ENCODE results near the gene PNPLA7. TPM values are rescaled to one million over a fixed set of nuclear protein-coding genes. Genes with fewer than 3 reads are reported as not detected.

The PNPLA7 gene
- total and polyA plus RNA-seq, 2 of the 13 experiments (the other 11 are each of a cell fraction or from before 2014, with no cell fraction given), result 0.42 to 1.5 TPM

DNA sequence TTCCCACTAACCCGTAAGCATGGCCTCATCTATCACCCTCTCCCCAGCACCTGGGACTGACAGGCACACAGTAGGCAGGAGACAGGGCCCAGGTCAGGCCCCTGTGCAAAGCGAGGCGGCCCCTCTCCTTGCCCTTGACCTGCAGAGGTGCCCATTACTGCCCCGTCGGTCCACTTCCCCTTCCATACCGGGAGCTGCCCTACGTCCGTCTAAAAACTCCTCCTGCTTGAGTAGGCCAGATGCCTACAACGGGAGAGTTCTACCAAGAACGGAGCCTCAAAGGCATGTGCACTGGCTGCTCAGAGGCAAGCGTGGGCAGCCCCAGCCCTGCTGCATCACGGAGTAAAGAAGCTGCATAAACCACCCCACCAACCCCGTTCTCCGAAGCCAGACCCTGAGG lies 33.1 kb upstream of the PNPLA7 start:
- no peak overlapping the region for H3K9ac ChIP-seq (ENCODE audit: insufficient read depth, low read depth, low read length)
- no peaks in the 10 kb centered on the region for H3K27me3 ChIP-seq (ENCODE audit: control insufficient read depth in 1 of 2, insufficient read depth in 2 of 2, low read length in 2 of 2)
- peaks cover 16% of the 10 kb centered on the region for H3K4me1 ChIP-seq (ENCODE audit: insufficient read depth, low read length)
- DNase-seq (ENCODE audit: low spot score), result no peak
- H2AFZ ChIP-seq (ENCODE audit: low read length), result no peak overlapping the region
- POLR2A ChIA-PET, result no interaction called here
- no peak overlapping the region for H3K27ac ChIP-seq (ENCODE audit: extremely low read length, insufficient read depth, low read length)
- no peaks in the 10 kb centered on the region for H4K20me1 ChIP-seq (ENCODE audit: insufficient read depth, low read length)
- no TSS peak for BruUV-seq (replicated peaks)
- no peak overlapping the region for H3K4me2 ChIP-seq (ENCODE audit: low read depth, low read length)
- FAIRE-seq, result no peak
- H3K4me3 ChIP-seq (replicated peaks in 1 of 3; ENCODE audit: insufficient read depth in 1 of 3, low read depth in 2 of 3, low read length in 3 of 3), result no peak overlapping the region
- peaks cover 4% of the 10 kb centered on the region for H3K79me2 ChIP-seq (ENCODE audit: insufficient read depth, low read length)
- CTCF ChIA-PET (ENCODE audit: low intra/inter-chr PET ratio, low total read pairs), result no interaction called here
- no peaks in the 10 kb centered on the region for H3K9me3 ChIP-seq (ENCODE audit: low read length)
- intact Hi-C loops (cut with micrococcal nuclease; ENCODE audit: unreplicated experiment), result no loop called here
- TF ChIP-seq ZNF567 (CRISPR knock-in tag; IDR thresholded peaks at IDR 0.05; ENCODE audit: borderline replicate concordance) (no peak), MIER3 (CRISPR knock-in tag; IDR thresholded peaks at IDR 0.05; ENCODE audit: borderline replicate concordance) (no peak), FOXO1 (CRISPR knock-in tag; IDR thresholded peaks at IDR 0.05) (no peak), ZNF160 (CRISPR knock-in tag; IDR thresholded peaks at IDR 0.05) (no peak), ZNF251 (CRISPR knock-in tag; IDR thresholded peaks at IDR 0.05) (no peak), ZKSCAN1 (IDR thresholded peaks at IDR 0.05; ENCODE audit: low read length) (no peak), KDM4B (CRISPR knock-in tag; IDR thresholded peaks at IDR 0.05) (no peak), PCBP2 (optimal IDR thresholded peaks at IDR 0.05; ENCODE audit: low read depth, low read length, poor library complexity, severe bottlenecking) (no peak), ZBTB42 (CRISPR knock-in tag; IDR thresholded peaks at IDR 0.05) (no peak), RBFOX2 (IDR thresholded peaks at IDR 0.05; ENCODE audit: low read depth, low read length) (no peak), ISX (CRISPR knock-in tag; conservative IDR thresholded peaks at IDR 0.05) (no peak), ZNF256 (CRISPR knock-in tag; conservative IDR thresholded peaks at IDR 0.05) (no peak), ZNF382 (CRISPR knock-in tag; IDR thresholded peaks at IDR 0.05; ENCODE audit: borderline replicate concordance) (no peak), ZNF780A (CRISPR knock-in tag; IDR thresholded peaks at IDR 0.05) (no peak), CBX5 (CRISPR knock-in tag; IDR thresholded peaks at IDR 0.05; ENCODE audit: borderline replicate concordance) (no peak)
- TF ChIP-seq, protein P1, sequence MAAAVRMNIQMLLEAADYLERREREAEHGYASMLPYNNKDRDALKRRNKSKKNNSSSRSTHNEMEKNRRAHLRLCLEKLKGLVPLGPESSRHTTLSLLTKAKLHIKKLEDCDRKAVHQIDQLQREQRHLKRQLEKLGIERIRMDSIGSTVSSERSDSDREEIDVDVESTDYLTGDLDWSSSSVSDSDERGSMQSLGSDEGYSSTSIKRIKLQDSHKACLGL (CRISPR knock-in tag; IDR thresholded peaks at IDR 0.05), result no peak
- TF ChIP-seq, protein P2, sequence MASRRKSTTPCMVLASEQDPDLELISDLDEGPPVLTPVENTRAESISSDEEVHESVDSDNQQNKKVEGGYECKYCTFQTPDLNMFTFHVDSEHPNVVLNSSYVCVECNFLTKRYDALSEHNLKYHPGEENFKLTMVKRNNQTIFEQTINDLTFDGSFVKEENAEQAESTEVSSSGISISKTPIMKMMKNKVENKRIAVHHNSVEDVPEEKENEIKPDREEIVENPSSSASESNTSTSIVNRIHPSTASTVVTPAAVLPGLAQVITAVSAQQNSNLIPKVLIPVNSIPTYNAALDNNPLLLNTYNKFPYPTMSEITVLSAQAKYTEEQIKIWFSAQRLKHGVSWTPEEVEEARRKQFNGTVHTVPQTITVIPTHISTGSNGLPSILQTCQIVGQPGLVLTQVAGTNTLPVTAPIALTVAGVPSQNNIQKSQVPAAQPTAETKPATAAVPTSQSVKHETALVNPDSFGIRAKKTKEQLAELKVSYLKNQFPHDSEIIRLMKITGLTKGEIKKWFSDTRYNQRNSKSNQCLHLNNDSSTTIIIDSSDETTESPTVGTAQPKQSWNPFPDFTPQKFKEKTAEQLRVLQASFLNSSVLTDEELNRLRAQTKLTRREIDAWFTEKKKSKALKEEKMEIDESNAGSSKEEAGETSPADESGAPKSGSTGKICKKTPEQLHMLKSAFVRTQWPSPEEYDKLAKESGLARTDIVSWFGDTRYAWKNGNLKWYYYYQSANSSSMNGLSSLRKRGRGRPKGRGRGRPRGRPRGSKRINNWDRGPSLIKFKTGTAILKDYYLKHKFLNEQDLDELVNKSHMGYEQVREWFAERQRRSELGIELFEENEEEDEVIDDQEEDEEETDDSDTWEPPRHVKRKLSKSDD (CRISPR knock-in tag; IDR thresholded peaks at IDR 0.05; ENCODE audit: low read depth), result no peak
- in situ Hi-C loops (cut with HindIII; ENCODE audit: extremely low pct_ligation_motif_present, low pct_unique_long_range_greater_than_20kb), result no loop called here
- ATAC-seq, result no peak
- peaks cover 24 to 65% of the 10 kb centered on the region in 2 experiments for H3K36me3 ChIP-seq (replicated peaks in 1 of 2; ENCODE audit: control insufficient read depth in 1 of 2, insufficient read depth in 2 of 2, low read length in 2 of 2)
- WGBS (ENCODE audit: low lambda C conversion rate), result 93% methylated on average over 12 of the region's 14 CpGs

Measured in HepG2 (cell line).